ENCODE measurements around the gene IGFBP5. TPM values are rescaled to one million over a fixed set of nuclear protein-coding genes. Genes with fewer than 3 reads are reported as not detected.

Gene IGFBP5
- total and polyA plus RNA-seq, 2 donors (not counting 3 experiments of a cell fraction or from before 2014, with no cell fraction given): 0.06 TPM; not detected in 1

- Histone ChIP-seq H3K79me2 (ENCODE audit: control insufficient read depth, insufficient read depth, low read length) (no peaks in the 10 kb centered on the region), H3K27ac (ENCODE audit: insufficient read depth, low read depth, low read length) (no peak overlapping the region), H3K4me3 (replicated peaks in 1 of 3; ENCODE audit: insufficient read depth in 1 of 3, low read depth in 1 of 3, low read length in 3 of 3) (no peak overlapping the region), H3K36me3 (ENCODE audit: control insufficient read depth in 2 of 2, extremely low read depth in 1 of 2, insufficient read depth in 2 of 2, low read length in 2 of 2) (no peaks in the 10 kb centered on the region), H3K4me2 (ENCODE audit: insufficient read depth, low read length) (no peak overlapping the region), H3K27me3 (ENCODE audit: control insufficient read depth in 2 of 2, insufficient read depth in 2 of 2, low read length in 2 of 2) (peaks cover 62 to 71% of the 10 kb centered on the region in 2 experiments), H4K20me1 (replicated peaks; ENCODE audit: control insufficient read depth, extremely low read depth, insufficient read depth, low read length) (no peaks in the 10 kb centered on the region), H3K9me1 (replicated peaks; ENCODE audit: control insufficient read depth, extremely low read depth, insufficient read depth, low read length) (no peaks in the 10 kb centered on the region), H2AFZ (ENCODE audit: low read depth, low read length) (no peak overlapping the region), H3K9ac (replicated peaks; ENCODE audit: extremely low read depth, insufficient read depth, low read length) (no peak overlapping the region), H3K4me1 (ENCODE audit: control insufficient read depth, extremely low read depth, insufficient read depth, low read length) (peaks cover 15% of the 10 kb centered on the region), H3K9me3 (replicated peaks; ENCODE audit: control insufficient read depth, insufficient read depth, low read length) (no peaks in the 10 kb centered on the region)
- POLR2A ChIA-PET: no interaction called here
- intact Hi-C loops (cut with micrococcal nuclease) (loop anchor here (1.0 to 5.0 kb wide), 2 partner anchors 180 to 445 kb away; no protein-coding TSS in a partner anchor), dilution Hi-C loops (cut with MboI; ENCODE audit: extremely low pct_ligation_motif_present, low sequenced_read_pairs) (no loop called here)
- FAIRE-seq (no peak), DNase-seq (ENCODE audit: low read depth, low spot score) (peak; percentile 25)
- CTCF ChIA-PET: interaction anchor here (1.1 to 2.1 kb wide), 5 partner anchors 469 to 954 kb away, joined by 4 to 39 read pairs (median 7); no protein-coding TSS in a partner anchor
- TF ChIP-seq MYC (IDR thresholded peaks at IDR 0.05; ENCODE audit: low read depth, low read length) (no peak), CTCF (IDR thresholded peaks at IDR 0.05; ENCODE audit: extremely low read depth in 1 of 2, insufficient read depth in 1 of 2, low read depth in 1 of 2, low read length in 2 of 2) (peak; percentile 20 to 25), EZH2 (IDR thresholded peaks at IDR 0.05; ENCODE audit: borderline replicate concordance, low read depth, low read length, severe bottlenecking) (peak; percentile 41), MAX (IDR thresholded peaks at IDR 0.05; ENCODE audit: insufficient read depth, insufficient read length) (no peak), POLR2A (IDR thresholded peaks at IDR 0.05; ENCODE audit: low read depth, low read length) (no peak), JUN (IDR thresholded peaks at IDR 0.05; ENCODE audit: borderline replicate concordance, insufficient read depth, insufficient read length, low read depth) (no peak), FOS (IDR thresholded peaks at IDR 0.05; ENCODE audit: borderline replicate concordance, insufficient read depth, low read length) (no peak)
- BruUV-seq (replicated peaks): no TSS peak
Observed at GRCh38 chr2:216696751-216697560, 1.6 kb upstream of the IGFBP5 start.
